Astrocyte (in vitro differentiated cells and primary cell): ENCODE measurements around the gene HYOU1.

Source experiments
- EZH2 ChIP-seq: IDR thresholded peaks from 2 replicates; pipeline ENCODE4 v1.6.1; 2012; ENCODE audit warnings: mild to moderate bottlenecking, low read length, inconsistent platforms; ENCODE audit not compliant: insufficient read depth
- TF ChIP-seq, protein P1 (sequence below): IDR thresholded peaks from 2 replicates; pipeline ENCODE4 v1.5.1; 2011; ENCODE audit warnings: low read depth, mild to moderate bottlenecking, inconsistent platforms, low read length, moderate library complexity; ENCODE audit not compliant: insufficient read depth

DNA sequence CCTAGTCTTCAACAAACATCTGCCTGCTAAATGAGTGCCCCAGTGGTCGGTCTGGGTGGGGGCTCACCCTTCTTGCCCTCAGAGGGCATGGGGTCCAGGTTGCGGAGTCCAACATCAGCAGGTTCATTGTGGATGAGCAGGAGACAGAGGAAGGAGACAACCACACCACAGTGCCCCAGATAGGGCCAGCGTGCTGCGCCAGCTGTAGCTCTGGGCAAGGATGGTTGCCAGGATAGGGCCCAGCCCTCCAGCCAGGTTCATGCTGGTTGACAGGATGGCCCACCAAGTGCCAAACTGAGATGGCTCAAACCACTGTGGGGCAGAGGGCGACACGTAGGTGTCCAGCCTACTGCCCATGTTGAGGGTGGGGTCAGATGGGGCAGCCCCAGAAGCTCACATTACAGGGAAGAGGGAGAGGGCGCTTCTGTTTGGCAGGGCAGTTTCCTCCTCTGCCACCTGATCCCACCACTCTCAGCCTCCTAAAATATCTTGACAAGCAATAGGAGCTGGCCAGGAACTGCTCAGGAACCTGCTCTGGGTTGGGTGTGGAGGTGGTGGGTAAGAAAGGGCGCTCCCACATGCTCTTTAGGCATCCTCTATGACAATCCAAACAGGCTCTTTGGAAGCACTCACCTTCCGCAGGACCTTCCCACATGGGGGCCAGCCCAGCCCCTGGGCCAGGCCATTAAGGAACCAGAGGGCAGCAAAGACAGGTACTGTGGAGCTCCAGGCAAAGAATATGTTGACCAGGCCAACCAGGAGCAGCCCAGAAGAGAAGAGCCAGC is 29.3 kb downstream of the HYOU1 start:
- TF ChIP-seq, protein P1, sequence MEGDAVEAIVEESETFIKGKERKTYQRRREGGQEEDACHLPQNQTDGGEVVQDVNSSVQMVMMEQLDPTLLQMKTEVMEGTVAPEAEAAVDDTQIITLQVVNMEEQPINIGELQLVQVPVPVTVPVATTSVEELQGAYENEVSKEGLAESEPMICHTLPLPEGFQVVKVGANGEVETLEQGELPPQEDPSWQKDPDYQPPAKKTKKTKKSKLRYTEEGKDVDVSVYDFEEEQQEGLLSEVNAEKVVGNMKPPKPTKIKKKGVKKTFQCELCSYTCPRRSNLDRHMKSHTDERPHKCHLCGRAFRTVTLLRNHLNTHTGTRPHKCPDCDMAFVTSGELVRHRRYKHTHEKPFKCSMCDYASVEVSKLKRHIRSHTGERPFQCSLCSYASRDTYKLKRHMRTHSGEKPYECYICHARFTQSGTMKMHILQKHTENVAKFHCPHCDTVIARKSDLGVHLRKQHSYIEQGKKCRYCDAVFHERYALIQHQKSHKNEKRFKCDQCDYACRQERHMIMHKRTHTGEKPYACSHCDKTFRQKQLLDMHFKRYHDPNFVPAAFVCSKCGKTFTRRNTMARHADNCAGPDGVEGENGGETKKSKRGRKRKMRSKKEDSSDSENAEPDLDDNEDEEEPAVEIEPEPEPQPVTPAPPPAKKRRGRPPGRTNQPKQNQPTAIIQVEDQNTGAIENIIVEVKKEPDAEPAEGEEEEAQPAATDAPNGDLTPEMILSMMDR = no peak
- no peak for TF ChIP-seq EZH2
